ELF-1 (cell line): ENCODE measurements around the gene GMPR2.

Source experiments
- DNase-seq: peaks from one replicate; pipeline ENCODE4 v3.0.0-alpha.2; 2016; ENCODE audit warnings: low read depth, low spot score

The GMPR2 gene

GRCh38 chr14:24286996-24287395 is 54.3 kb downstream of the GMPR2 start:
- DNase-seq = no peak
